ENCODE data around the gene TRPM2.

Gene TRPM2

DNA sequence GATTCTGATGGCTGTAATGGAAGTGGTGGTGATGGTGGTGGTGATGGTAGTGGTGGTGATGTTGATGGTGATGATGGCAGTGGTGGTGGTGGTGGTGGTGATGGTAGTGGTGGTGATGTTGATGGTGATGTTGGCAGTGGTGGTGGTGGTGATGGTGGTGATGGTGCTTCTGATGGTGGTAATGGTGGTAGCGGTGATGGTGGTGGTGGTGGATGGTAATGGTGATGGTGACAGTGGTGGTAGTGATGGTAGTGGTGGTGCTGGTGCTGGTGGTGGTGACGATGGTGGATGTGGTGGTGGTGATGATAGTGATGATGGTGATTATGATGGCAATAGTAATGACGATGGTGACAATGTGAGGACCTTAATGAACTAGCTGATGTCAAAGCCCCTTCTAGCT, 66.3 kb downstream of the TRPM2 start:
- no peaks in the 10 kb centered on the region for H4K20me1 ChIP-seq (ENCODE audit: insufficient read depth, low read length)
- no peak for TF ChIP-seq EZH2phosphoT487 (IDR thresholded peaks at IDR 0.05; ENCODE audit: low read depth)
- TF ChIP-seq, protein P1, sequence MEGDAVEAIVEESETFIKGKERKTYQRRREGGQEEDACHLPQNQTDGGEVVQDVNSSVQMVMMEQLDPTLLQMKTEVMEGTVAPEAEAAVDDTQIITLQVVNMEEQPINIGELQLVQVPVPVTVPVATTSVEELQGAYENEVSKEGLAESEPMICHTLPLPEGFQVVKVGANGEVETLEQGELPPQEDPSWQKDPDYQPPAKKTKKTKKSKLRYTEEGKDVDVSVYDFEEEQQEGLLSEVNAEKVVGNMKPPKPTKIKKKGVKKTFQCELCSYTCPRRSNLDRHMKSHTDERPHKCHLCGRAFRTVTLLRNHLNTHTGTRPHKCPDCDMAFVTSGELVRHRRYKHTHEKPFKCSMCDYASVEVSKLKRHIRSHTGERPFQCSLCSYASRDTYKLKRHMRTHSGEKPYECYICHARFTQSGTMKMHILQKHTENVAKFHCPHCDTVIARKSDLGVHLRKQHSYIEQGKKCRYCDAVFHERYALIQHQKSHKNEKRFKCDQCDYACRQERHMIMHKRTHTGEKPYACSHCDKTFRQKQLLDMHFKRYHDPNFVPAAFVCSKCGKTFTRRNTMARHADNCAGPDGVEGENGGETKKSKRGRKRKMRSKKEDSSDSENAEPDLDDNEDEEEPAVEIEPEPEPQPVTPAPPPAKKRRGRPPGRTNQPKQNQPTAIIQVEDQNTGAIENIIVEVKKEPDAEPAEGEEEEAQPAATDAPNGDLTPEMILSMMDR (IDR thresholded peaks at IDR 0.05; ENCODE audit: low read depth, low read length) = no peak
- H3K27me3 ChIP-seq (ENCODE audit: low read depth, low read length) = no peaks in the 10 kb centered on the region
- no peaks in the 10 kb centered on the region for H3K4me1 ChIP-seq (ENCODE audit: low read length)
- no peak overlapping the region for H2AFZ ChIP-seq (ENCODE audit: low read depth, low read length)
- H3K9me3 ChIP-seq (ENCODE audit: insufficient read depth, low read length) = no peaks in the 10 kb centered on the region
- no peak overlapping the region for H3K9ac ChIP-seq (ENCODE audit: low read length)
- H3K27ac ChIP-seq (ENCODE audit: low read length) = no peak overlapping the region
- no peak overlapping the region for H3K4me3 ChIP-seq (ENCODE audit: low read length)
- peaks cover 9% of the 10 kb centered on the region for H3K79me2 ChIP-seq (ENCODE audit: low read length)
- peaks cover 36% of the 10 kb centered on the region for H3K36me3 ChIP-seq (replicated peaks; ENCODE audit: low read depth, low read length)
- H3K4me2 ChIP-seq (ENCODE audit: low read length) = no peak overlapping the region

- no peak overlapping the region for H3K4me2 ChIP-seq (ENCODE audit: low read length)
- H2AFZ ChIP-seq (ENCODE audit: low read depth, low read length) = no peak overlapping the region
- peaks cover 27% of the 10 kb centered on the region for H3K36me3 ChIP-seq (replicated peaks; ENCODE audit: low read depth, low read length)
- no peaks in the 10 kb centered on the region for H4K20me1 ChIP-seq (ENCODE audit: insufficient read depth, low read length)
- H3K27ac ChIP-seq (ENCODE audit: low read length) = no peak overlapping the region
- no peaks in the 10 kb centered on the region for H3K9me3 ChIP-seq (ENCODE audit: insufficient read depth, low read length)
- no peaks in the 10 kb centered on the region for H3K27me3 ChIP-seq (ENCODE audit: low read depth, low read length)
- no peak overlapping the region for H3K4me3 ChIP-seq (ENCODE audit: low read length)
- no peak overlapping the region for H3K9ac ChIP-seq (ENCODE audit: low read length)
- H3K79me2 ChIP-seq (ENCODE audit: low read length) = peaks cover 9% of the 10 kb centered on the region
- no peaks in the 10 kb centered on the region for H3K4me1 ChIP-seq (ENCODE audit: low read length)
- TF ChIP-seq, protein P1 (IDR thresholded peaks at IDR 0.05; ENCODE audit: low read depth, low read length) = no peak
- TF ChIP-seq EZH2phosphoT487 (IDR thresholded peaks at IDR 0.05; ENCODE audit: low read depth) = no peak
Measured at GRCh38 chr21:44420416-44421205, 67.2 kb downstream of the TRPM2 start.

GRCh38 chr21:44421901-44422840, 68.8 kb downstream of the TRPM2 start:
- Histone ChIP-seq H3K9me3 (ENCODE audit: insufficient read depth, low read length) (no peaks in the 10 kb centered on the region), H2AFZ (ENCODE audit: low read depth, low read length) (no peak overlapping the region), H3K36me3 (replicated peaks; ENCODE audit: low read depth, low read length) (peaks cover 25% of the 10 kb centered on the region), H3K27me3 (ENCODE audit: low read depth, low read length) (no peaks in the 10 kb centered on the region), H4K20me1 (ENCODE audit: insufficient read depth, low read length) (no peaks in the 10 kb centered on the region), H3K9ac (ENCODE audit: low read length) (no peak overlapping the region), H3K27ac (ENCODE audit: low read length) (no peak overlapping the region), H3K79me2 (ENCODE audit: low read length) (peaks cover 9% of the 10 kb centered on the region), H3K4me2 (ENCODE audit: low read length) (no peak overlapping the region), H3K4me1 (ENCODE audit: low read length) (no peaks in the 10 kb centered on the region), H3K4me3 (ENCODE audit: low read length) (no peak overlapping the region)
- TF ChIP-seq, protein P1 (IDR thresholded peaks at IDR 0.05; ENCODE audit: low read depth, low read length) = no peak
- no peak for TF ChIP-seq EZH2phosphoT487 (IDR thresholded peaks at IDR 0.05; ENCODE audit: low read depth)

GRCh38 chr21:44423312-44423821, 69.9 kb downstream of the TRPM2 start:
- Histone ChIP-seq H4K20me1 (ENCODE audit: insufficient read depth, low read length) (no peaks in the 10 kb centered on the region), H3K79me2 (ENCODE audit: low read length) (peaks cover 9% of the 10 kb centered on the region), H3K9ac (ENCODE audit: low read length) (no peak overlapping the region), H3K27me3 (ENCODE audit: low read depth, low read length) (no peaks in the 10 kb centered on the region), H3K4me2 (ENCODE audit: low read length) (no peak overlapping the region), H3K4me1 (ENCODE audit: low read length) (no peaks in the 10 kb centered on the region; the same call in 1 of the 2 replicates), H3K4me3 (ENCODE audit: low read length) (no peak overlapping the region), H3K9me3 (ENCODE audit: insufficient read depth, low read length) (no peaks in the 10 kb centered on the region), H3K27ac (ENCODE audit: low read length) (no peak overlapping the region), H2AFZ (ENCODE audit: low read depth, low read length) (no peak overlapping the region), H3K36me3 (replicated peaks; ENCODE audit: low read depth, low read length) (peaks cover 20% of the 10 kb centered on the region)
- TF ChIP-seq, protein P1 (IDR thresholded peaks at IDR 0.05; ENCODE audit: low read depth, low read length) = no peak
- no peak for TF ChIP-seq EZH2phosphoT487 (IDR thresholded peaks at IDR 0.05; ENCODE audit: low read depth)

All from OCI-LY3 (cell line).